ENCODE measurements around the gene TAF4.
"Not testable (repeated sequence)": the region's sequence is repeated elsewhere in the genome, so short reads cannot be mapped to it uniquely, and the experiment has no call there.

The TAF4 gene

DNA sequence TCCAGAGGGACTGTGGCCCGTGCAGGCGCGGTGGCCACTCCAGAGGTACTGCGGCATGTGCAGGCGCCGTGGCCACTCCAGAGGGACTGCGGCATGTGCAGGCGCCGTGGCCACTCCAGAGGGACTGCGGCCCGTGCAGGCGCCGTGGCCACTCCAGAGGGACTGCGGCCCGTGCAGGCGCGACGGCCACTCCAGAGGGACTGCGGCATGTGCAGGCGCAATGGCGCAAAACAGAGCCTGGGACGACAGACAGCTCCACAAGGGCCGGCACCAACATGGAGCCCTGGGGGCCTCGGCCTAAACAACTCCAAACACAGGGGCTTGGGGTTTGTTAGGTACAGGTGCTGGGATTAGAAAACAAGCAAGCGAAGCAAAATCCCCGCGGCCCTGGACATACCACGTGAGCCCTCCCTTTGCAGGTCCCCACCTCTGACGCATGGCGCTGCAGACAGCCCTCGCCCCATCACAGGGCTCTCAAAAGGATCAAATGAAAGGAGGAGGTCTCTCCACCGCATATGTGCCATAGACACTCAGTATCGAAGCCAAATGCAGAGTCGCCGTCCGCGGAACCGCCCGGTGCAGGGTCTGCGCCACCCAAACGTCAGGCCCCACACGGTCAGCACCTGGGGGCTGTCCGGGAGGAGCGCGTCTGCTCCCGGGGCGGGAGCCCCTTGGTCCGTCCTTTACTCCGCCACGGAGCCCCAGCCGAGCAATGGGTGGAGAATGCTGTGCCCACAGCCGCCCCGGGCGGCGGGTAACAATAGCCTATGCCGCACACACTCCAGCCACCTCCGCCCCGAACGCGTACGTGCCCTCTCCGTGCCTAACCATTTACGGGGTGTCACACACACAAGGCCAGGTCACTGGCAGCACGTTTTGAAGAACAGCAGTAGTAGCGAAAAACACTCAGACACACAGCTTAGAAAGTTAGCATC, 85.7 kb downstream of the TAF4 start:
- no peak for DNase-seq (ENCODE audit: low spot score)

DNA sequence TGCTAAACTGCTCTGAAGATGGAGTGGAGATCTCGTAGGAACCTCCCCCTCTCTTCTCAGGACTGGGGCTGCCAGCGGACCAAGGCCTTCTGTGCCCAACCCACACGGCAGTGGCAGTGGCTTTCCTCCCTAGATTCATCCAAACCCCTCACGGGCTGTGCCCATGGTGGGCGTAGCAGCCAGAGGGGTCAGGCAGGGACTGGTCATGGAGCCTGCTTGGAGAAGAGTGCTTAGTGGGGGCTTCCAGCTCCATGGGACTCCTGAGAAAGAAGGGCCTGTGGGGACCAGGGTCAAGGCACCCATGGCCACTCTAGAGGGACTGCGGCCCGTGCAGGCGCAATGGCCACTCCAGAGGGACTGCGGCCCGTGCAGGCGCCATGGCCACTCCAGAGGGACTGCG, 86.6 kb downstream of the TAF4 start:
- no peak for DNase-seq (ENCODE audit: low spot score)

- DNase-seq (ENCODE audit: low spot score), result no peak
Observed at GRCh38 chr20:61978491-61978890, 87.2 kb downstream of the TAF4 start.

- no peak for DNase-seq (ENCODE audit: low spot score)
Observed at GRCh38 chr20:61977419-61977786, 88.3 kb downstream of the TAF4 start.

GRCh38 chr20:61976644-61977418, 88.8 kb downstream of the TAF4 start:
- DNase-seq (ENCODE audit: low spot score), result no peak

DNA sequence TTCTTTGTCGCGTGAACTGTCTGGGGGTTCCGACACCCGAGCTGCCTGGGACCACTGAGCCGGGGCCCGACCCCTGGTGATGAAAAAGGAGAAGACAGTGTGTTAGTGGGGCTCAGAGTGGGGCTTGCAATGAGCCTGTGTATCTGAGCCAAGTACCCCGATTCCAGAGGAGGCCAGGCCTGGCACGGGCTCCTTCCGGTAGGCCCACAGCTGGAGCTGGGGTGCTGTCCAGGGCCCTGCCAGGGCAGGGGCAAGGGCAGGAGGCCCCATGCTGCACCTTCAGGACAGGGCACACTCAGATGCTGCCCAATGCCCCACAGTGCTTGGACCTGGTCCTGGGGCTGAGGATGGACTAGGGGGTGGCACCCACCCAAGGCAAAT, 89.4 kb downstream of the TAF4 start:
- DNase-seq (ENCODE audit: low spot score), result no peak

DNA sequence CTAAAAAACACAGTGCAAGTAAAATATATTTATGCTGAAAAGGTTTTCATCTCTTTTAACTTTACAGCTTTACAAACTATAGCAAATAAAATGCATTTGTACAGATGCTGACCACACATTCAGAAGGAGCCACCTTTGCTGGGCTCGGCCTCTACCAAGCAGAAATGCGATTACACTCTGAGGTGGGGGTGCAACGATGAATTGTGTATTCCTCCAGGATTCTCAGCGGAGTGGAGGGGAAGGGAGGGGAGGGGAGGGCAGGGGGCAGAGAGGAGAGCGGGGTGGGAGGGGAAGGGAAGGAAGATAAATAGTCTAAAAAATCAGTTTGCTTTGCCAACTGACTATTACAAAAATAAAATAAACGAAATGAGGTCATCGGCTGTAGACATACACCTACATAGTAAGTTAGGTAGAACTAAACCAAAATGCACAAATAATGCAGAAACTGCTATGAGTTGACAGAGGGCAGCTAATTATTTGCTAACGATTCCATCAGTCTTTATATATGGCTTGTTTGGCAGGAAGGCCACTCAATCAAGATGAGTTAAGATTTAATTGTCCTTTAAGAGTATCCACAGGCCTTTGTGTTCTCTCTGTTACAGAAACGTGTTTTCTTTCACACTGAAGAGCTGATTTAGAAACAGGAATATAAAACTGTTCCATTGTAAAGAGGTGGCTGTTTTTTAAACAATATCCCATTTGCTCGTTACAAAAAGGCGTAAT, 90.1 kb downstream of the TAF4 start:
- DNase-seq (ENCODE audit: low spot score), result no peak

DNA sequence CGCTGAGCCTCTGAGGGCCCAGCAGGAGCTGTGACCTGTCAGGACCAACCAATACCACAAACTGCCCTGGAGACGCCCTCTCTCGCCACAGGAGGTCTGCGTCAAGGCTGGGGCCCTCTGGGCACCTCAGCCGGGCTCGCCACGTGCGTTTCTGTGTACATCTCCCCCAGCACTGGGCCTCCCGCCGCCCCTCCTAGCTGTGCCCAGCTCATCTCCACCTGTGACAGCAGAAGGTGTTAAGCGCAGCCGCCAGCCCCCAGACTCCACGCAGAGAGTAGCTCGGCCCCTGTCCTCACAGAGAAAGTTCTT, 91.4 kb downstream of the TAF4 start:
- no peak for DNase-seq (ENCODE audit: low spot score)

DNA sequence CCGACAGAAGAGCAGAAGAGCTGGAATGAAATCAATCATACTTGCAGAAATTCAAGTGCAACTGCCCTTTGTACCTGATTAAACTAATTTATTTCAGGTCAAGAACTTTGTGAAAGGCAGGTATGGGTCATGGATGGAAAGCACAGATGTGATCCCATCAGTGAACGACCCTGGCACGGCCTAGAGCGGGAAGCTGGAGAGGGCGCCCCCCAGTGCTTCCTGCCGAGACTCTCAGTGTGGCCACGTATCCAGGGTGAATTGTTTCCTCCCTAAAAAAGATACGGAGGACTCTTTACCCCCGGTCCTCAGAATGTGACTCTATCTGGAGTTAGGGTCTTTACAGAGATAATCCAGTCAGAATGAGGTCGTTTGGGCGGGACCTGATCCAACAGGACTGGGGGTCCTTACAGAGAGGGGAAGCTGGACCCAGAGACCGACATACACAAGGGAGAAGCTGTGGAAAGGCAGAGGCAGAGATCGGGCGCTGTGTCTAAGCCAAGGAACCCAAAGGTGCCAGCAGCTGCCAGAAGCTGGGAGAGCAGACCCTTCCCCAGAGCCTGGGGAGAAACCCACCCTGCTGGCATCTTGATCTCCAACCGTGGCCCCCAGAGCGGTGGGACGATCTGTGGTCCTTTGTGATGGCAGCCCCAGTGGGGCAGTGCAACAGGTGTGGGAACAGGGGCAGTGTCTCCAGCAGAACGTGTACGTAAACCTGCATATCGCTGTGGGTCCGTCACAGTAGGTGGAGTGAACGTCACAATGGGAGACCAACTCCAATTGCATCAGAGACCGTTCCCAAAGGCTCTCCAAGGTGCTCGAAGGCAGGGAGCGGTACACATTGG, 91.9 kb downstream of the TAF4 start:
- no peak for DNase-seq (ENCODE audit: low spot score)

DNA sequence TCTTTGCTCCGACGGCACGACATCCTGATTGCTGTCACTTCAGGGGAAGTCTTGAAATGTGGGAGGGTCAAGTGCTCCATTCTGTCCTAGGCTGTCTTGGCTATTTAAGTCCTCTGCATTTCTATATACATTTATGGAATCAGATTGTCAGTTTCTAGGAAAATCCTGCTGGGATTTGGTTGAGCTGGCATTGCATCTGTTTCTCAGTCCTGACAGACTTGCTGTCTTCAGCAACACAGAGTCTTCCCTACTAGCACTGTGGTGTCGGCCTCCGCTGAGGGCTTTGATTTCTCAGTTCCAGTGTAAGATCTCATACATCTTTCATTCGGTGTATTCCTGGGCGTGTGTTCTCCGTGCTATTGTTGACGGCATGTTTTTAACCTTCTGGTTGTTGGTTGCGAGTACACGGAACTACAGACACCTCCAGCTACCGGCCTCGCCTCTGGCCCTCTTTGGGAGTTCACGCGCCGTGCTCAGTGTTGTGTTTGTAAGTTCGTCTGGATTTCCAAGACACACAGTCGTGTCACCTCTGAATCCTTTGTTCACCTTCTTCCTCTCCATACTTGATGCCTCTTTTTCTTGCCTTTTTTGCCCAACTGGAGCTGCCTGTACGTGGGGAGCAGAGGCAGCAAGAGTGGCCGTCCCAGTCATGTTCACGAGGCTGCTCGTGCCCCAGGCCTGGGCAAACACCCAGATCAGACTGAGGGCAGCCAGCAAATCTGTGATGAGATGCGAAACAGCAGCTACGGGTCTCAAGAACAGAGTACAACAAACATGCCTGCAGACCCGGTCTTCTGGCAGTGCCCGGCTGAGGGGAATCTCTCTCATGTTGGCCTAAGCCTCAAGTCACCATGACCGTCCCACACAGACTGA, 92.8 kb downstream of the TAF4 start:
- DNase-seq (ENCODE audit: low spot score), result no peak

- DNase-seq (ENCODE audit: low spot score), result not testable (repeated sequence)
Observed at GRCh38 chr20:61971595-61971994, 94.1 kb downstream of the TAF4 start.

GRCh38 chr20:61970357-61970756, 95.3 kb downstream of the TAF4 start:
- no peak for DNase-seq (ENCODE audit: low spot score)

DNA sequence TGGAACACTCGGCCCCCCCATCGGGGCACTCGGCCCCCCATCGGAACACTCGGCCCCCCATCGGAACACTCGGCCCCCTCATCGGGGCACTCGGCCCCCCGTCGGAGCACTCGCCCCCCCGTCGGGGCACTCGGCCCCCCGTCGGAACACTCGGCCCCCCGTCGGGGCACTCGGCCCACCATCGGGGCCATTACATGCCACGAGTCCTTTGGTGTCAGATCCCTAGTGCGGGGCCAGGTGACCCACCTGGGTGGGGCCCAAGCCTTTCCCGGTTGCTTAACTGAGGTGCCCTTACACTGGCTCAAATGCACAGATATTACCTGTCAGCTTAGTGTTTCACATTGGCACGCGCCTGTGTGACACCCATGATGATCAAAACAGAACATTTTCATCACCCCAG, 95.9 kb downstream of the TAF4 start:
- DNase-seq (ENCODE audit: low spot score), result no peak

- DNase-seq (ENCODE audit: low spot score), result no peak
Observed at GRCh38 chr20:61968932-61969331, 96.7 kb downstream of the TAF4 start.

DNA sequence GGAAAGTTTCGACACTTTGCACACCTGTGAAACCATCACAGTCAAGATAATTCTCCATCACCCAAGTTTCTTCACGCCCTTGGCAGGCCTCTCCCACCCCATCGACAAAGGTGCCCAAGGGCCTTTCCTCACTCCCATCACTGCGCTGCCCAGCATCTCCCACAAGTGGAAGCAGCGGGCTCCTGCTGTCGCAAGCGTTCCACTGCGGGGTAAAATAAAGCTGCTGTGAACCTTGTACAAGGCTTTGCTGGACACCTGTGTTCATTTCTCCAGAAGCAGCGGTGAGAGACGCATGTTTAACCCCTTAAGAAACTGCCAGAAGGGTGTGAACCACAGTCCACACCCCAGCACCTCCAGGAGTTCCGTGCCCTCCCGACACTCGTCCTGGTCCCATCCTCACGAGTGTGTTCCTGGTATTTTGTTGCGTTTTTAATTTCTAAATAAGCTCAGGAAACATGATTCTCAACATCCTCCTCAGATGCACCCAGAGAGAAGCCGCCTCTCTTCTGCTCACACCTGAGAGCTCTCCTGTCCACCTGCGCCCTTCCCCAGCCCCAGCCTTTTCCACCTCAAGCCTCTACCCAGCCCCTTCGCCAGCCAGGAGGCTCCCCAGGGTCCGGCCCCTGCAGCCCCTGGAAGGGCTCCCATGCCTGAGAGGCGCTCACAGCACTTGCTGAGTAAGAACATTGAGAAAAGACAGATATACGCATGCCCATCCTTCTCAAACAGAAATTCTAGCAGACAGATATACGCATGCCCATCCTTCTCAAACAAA, 97.5 kb downstream of the TAF4 start:
- DNase-seq (ENCODE audit: low spot score), result no peak

GRCh38 chr20:61967300-61967699, 98.4 kb downstream of the TAF4 start:
- no peak for DNase-seq (ENCODE audit: low spot score)

DNA sequence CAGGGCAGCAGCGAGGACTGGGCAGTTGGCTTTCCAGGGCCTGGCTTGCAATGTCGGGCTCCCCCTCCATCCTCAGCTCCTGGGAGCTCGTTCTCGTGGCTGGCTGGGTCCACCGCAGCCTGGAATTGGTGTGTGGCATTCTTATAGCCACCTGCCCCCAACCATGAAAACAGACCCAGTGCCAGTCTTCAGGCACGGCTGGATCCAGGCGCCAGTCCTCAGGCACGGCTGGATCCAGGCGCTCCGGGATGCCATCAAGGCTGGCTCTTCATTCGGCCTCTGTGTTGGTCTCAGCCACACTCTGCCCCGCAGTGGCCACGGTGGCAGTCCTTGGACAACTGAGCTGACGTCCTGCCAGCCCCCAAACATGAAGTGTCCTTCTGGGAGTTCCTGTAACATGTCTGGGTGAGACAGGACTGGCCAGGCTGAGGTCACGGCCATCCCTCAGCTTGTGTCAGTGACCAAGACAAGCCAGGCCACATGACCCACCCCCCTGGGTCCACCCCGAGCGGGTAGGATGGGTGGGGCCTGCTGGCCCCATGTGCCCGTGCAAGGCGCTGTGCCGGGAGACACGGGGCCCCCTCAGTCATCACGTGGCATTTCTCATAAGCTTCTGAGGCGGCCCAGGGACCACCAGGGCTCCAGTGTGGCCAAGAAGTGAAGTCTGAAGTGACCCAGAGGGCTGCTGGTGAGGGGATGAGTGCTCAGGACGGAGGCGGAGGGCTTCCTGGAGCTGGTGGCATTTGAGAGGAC, 99.0 kb downstream of the TAF4 start:
- no peak for DNase-seq (ENCODE audit: low spot score)

GRCh38 chr20:61965606-61966491, 99.8 kb downstream of the TAF4 start:
- no peak for DNase-seq (ENCODE audit: low spot score)

Data from SK-N-DZ (cell line).